Trophoblast cell (in vitro differentiated cells and primary cell): Measurements from ENCODE around the gene NBPF1.
A peak's percentile ranks its signal among the peaks of the same experiment; 100 is the strongest.
"Not testable (repeated sequence)": the region's sequence is repeated elsewhere in the genome, so short reads cannot be mapped to it uniquely, and the experiment has no call there.

Experiments used
- DNase-seq, 2 donors: peaks; one replicate each; pipeline ENCODE4 v3.0.0-alpha.2; 2016
- H2AFZ ChIP-seq: 2 replicates; pipeline ENCODE4 v1.6.1; 2013; ENCODE audit warnings: low read length, moderate library complexity, mild to moderate bottlenecking; ENCODE audit not compliant: insufficient read depth, poor library complexity
- H2AK5ac ChIP-seq: 2 replicates; pipeline ENCODE4 v1.6.1; 2013; ENCODE audit warnings: mild to moderate bottlenecking, low read length
- H2BK120ac ChIP-seq: 2 replicates; pipeline ENCODE4 v1.6.1; 2013; ENCODE audit warnings: low read length, mild to moderate bottlenecking, moderate library complexity; ENCODE audit not compliant: insufficient read depth, poor library complexity
- H2BK12ac ChIP-seq: 2 replicates; pipeline ENCODE4 v1.6.1; 2013; ENCODE audit warnings: mild to moderate bottlenecking, low read length, moderate library complexity
- H2BK5ac ChIP-seq: 2 replicates; pipeline ENCODE4 v1.6.1; 2013; ENCODE audit warnings: low read length, low read depth, moderate library complexity, mild to moderate bottlenecking; ENCODE audit not compliant: poor library complexity
- H3K14ac ChIP-seq: 2 replicates; pipeline ENCODE4 v1.6.1; 2013; ENCODE audit warnings: mild to moderate bottlenecking, low read length
- H3K18ac ChIP-seq: 2 replicates; pipeline ENCODE4 v1.6.1; 2013; ENCODE audit warnings: mild to moderate bottlenecking, low read length
- H3K23ac ChIP-seq: 2 replicates; pipeline ENCODE4 v1.6.1; 2013; ENCODE audit warnings: low read length
- H3K27ac ChIP-seq: 2 replicates; pipeline ENCODE4 v1.5.1; 2013; ENCODE audit warnings: low read depth, mild to moderate bottlenecking, inconsistent platforms, low read length, moderate library complexity
- H3K27me3 ChIP-seq: 2 replicates; pipeline ENCODE4 v1.6.1; 2013; ENCODE audit warnings: inconsistent platforms, mild to moderate bottlenecking, low read length, moderate library complexity; ENCODE audit not compliant: insufficient read depth
- H3K36me3 ChIP-seq, 2 experiments: 1 replicate in 1 of 2; 2 replicates in 1 of 2; pipeline ENCODE4 v1.6.1; 2013; ENCODE audit warnings: low read length in 2 of 2, mild to moderate bottlenecking in 2 of 2, moderate library complexity in 1 of 2; ENCODE audit not compliant: insufficient read depth in 2 of 2, control insufficient read depth in 1 of 2
- H3K4ac ChIP-seq: 2 replicates; pipeline ENCODE4 v1.6.1; 2013; ENCODE audit warnings: low read depth, mild to moderate bottlenecking, low read length, moderate library complexity
- H3K4me1 ChIP-seq, 2 experiments: 1 replicate in 1 of 2; 2 replicates in 1 of 2; pipeline ENCODE4 v1.6.1; 2013; ENCODE audit warnings: low read length in 2 of 2, mild to moderate bottlenecking in 2 of 2, moderate library complexity in 1 of 2; ENCODE audit not compliant: insufficient read depth in 2 of 2, control insufficient read depth in 1 of 2
- H3K4me2 ChIP-seq: 2 replicates; pipeline ENCODE4 v1.6.1; 2013; ENCODE audit warnings: inconsistent platforms, mild to moderate bottlenecking, low read length, moderate library complexity
- H3K4me3 ChIP-seq: 2 replicates; pipeline ENCODE4 v1.5.1; 2013; ENCODE audit warnings: mild to moderate bottlenecking, low read depth, low read length, inconsistent platforms
- H3K79me1 ChIP-seq: one replicate; pipeline ENCODE4 v1.6.1; 2013; ENCODE audit warnings: low read length
- H3K79me2 ChIP-seq: 2 replicates; pipeline ENCODE4 v1.6.1; 2013; ENCODE audit warnings: low read length, mild to moderate bottlenecking; ENCODE audit not compliant: control insufficient read depth, insufficient read depth, poor library complexity
- H3K9ac ChIP-seq: 2 replicates; pipeline ENCODE4 v1.6.1; 2013; ENCODE audit warnings: mild to moderate bottlenecking, low read length
- H3K9me3 ChIP-seq: 2 replicates; pipeline ENCODE4 v1.6.1; 2013; ENCODE audit warnings: low read depth, mild to moderate bottlenecking, control low read depth, inconsistent platforms, low read length; ENCODE audit not compliant: insufficient read depth
- H4K12ac ChIP-seq: 2 replicates; pipeline ENCODE4 v1.6.1; 2013; ENCODE audit warnings: low read depth, mild to moderate bottlenecking, low read length, moderate library complexity
- H4K8ac ChIP-seq: 2 replicates; pipeline ENCODE4 v1.6.1; 2013; ENCODE audit warnings: low read depth, mild to moderate bottlenecking, low read length, moderate library complexity
- H4K91ac ChIP-seq: one replicate; pipeline ENCODE4 v1.6.1; 2013; ENCODE audit warnings: low read depth, mild to moderate bottlenecking, low read length, moderate library complexity
- WGBS: extraction: QIAGEN DNeasy Blood & Tissue Kit; methylation state at CpG from one replicate; pipeline ENCODE4 v1.1.7; 2013; ENCODE audit warnings: missing lambda C conversion rate; ENCODE audit not compliant: insufficient read length, insufficient coverage; ENCODE audit errors: extremely low coverage; 5-methylcytosine and 5-hydroxymethylcytosine counted together

NBPF1 gene

GRCh38 chr1:16607433-16607851 lies 5.9 kb downstream of the NBPF1 start:
- Histone ChIP-seq H3K4me2 (no peak overlapping the region), H3K27ac (no peak overlapping the region), H3K4me3 (no peak overlapping the region), H4K8ac (no peak overlapping the region), H3K79me2 (no peaks in the 10 kb centered on the region), H2BK12ac (no peak overlapping the region), H3K18ac (no peak overlapping the region), H2AK5ac (no peak overlapping the region), H3K9ac (no peak overlapping the region), H3K9me3 (peaks cover 4% of the 10 kb centered on the region), H3K4me1 (peaks cover under 1% of the 10 kb centered on the region in 2 experiments), H3K27me3 (no peaks in the 10 kb centered on the region), H3K36me3 (peaks cover 12 to 18% of the 10 kb centered on the region in 2 experiments), H4K91ac (no peak overlapping the region), H2AFZ (no peak overlapping the region), H2BK5ac (no peak overlapping the region), H3K14ac (no peak overlapping the region), H3K4ac (no peak overlapping the region), H4K12ac (no peak overlapping the region), H3K79me1 (no peaks in the 10 kb centered on the region), H2BK120ac (no peak overlapping the region), H3K23ac (no peak overlapping the region)
- WGBS = no CpG with 5 or more reads among the region's 2 CpGs
- DNase-seq = no peak

- not testable (repeated sequence) for H3K18ac ChIP-seq, H3K4me1 ChIP-seq, H3K27ac ChIP-seq, H2BK120ac ChIP-seq, H3K4me2 ChIP-seq, H3K79me1 ChIP-seq, H2BK12ac ChIP-seq, H4K91ac ChIP-seq, H2AK5ac ChIP-seq, H3K27me3 ChIP-seq, H3K79me2 ChIP-seq, H4K12ac ChIP-seq, H2AFZ ChIP-seq, H2BK5ac ChIP-seq, H3K9me3 ChIP-seq, H3K23ac ChIP-seq, H3K14ac ChIP-seq, H3K4me3 ChIP-seq, H3K4ac ChIP-seq, H4K8ac ChIP-seq, DNase-seq, H3K9ac ChIP-seq
- 100% methylated on average over 1 of the region's 5 CpGs for WGBS
- peaks cover 12 to 18% of the 10 kb centered on the region in 2 experiments for H3K36me3 ChIP-seq
These were observed 6.5 kb downstream of the NBPF1 start for GRCh38 chr1:16606666-16607432.

GRCh38 chr1:16605532-16606505 lies 7.5 kb downstream of the NBPF1 start:
- Histone ChIP-seq H2AFZ (no peak overlapping the region), H3K79me2 (no peaks in the 10 kb centered on the region), H4K91ac (no peak overlapping the region), H3K4me2 (no peak overlapping the region), H3K18ac (no peak overlapping the region), H3K4ac (no peak overlapping the region), H3K9me3 (peaks cover 4% of the 10 kb centered on the region), H3K4me1 (no peaks in the 10 kb centered on the region), H3K27me3 (no peaks in the 10 kb centered on the region), H3K4me3 (no peak overlapping the region), H3K36me3 (peaks cover 12 to 18% of the 10 kb centered on the region in 2 experiments), H3K23ac (no peak overlapping the region), H2BK12ac (no peak overlapping the region), H4K12ac (no peak overlapping the region), H2AK5ac (no peak overlapping the region), H4K8ac (no peak overlapping the region), H2BK5ac (no peak overlapping the region), H3K14ac (no peak overlapping the region), H3K27ac (no peak overlapping the region), H2BK120ac (no peak overlapping the region), H3K79me1 (no peaks in the 10 kb centered on the region), H3K9ac (no peak overlapping the region)
- peak; percentile 85 to 95 for DNase-seq
- WGBS = no CpG with 5 or more reads among the region's 12 CpGs

GRCh38 chr1:16605213-16605525 lies 8.2 kb downstream of the NBPF1 start:
- WGBS = no CpG with 5 or more reads among the region's 1 CpG
- no peak overlapping the region for H2BK5ac ChIP-seq

More at GRCh38 chr1:16605213-16605525, 8.2 kb downstream of the NBPF1 start:
- no peak overlapping the region for H3K4ac ChIP-seq
- no peak overlapping the region for H4K91ac ChIP-seq
- H3K79me1 ChIP-seq = no peaks in the 10 kb centered on the region
- DNase-seq = peak in 1 of 2 donors; percentile 99
- no peak overlapping the region for H3K18ac ChIP-seq
- H3K9me3 ChIP-seq = peaks cover 4% of the 10 kb centered on the region
- H3K36me3 ChIP-seq = peaks cover 12 to 18% of the 10 kb centered on the region in 2 experiments
- no peak overlapping the region for H3K27ac ChIP-seq
- no peak overlapping the region for H3K4me3 ChIP-seq
- H3K4me2 ChIP-seq = no peak overlapping the region
- H3K27me3 ChIP-seq = no peaks in the 10 kb centered on the region
- no peak overlapping the region for H4K8ac ChIP-seq
- H3K14ac ChIP-seq = no peak overlapping the region
- no peak overlapping the region for H2BK12ac ChIP-seq
- H2AFZ ChIP-seq = no peak overlapping the region
- no peak overlapping the region for H3K9ac ChIP-seq
- H3K79me2 ChIP-seq = no peaks in the 10 kb centered on the region
- H4K12ac ChIP-seq = no peak overlapping the region
- H3K4me1 ChIP-seq = no peaks in the 10 kb centered on the region
- no peak overlapping the region for H3K23ac ChIP-seq
- no peak overlapping the region for H2AK5ac ChIP-seq
- H2BK120ac ChIP-seq = no peak overlapping the region
